ENCODE measurements around the gene RMND1.
"Not testable (repeated sequence)": the region's sequence is repeated elsewhere in the genome, so short reads cannot be mapped to it uniquely, and the experiment has no call there.

RMND1 gene

GRCh38 chr6:151381722-151382121 is 70.2 kb downstream of the RMND1 start:
- DNase-seq, result no peak

GRCh38 chr6:151380848-151381205 is 71.1 kb downstream of the RMND1 start:
- no peak for DNase-seq

- peak; percentile 76 for DNase-seq
These were observed 71.7 kb downstream of the RMND1 start for GRCh38 chr6:151379933-151380847.

GRCh38 chr6:151377095-151377494 is 74.8 kb downstream of the RMND1 start:
- no peak for DNase-seq

- no peak for DNase-seq
These were observed 75.5 kb downstream of the RMND1 start for GRCh38 chr6:151376440-151376839.

- no peak for DNase-seq
These were observed 76.1 kb downstream of the RMND1 start for GRCh38 chr6:151375833-151376232.

- peak; percentile 35 for DNase-seq
These were observed 77.8 kb downstream of the RMND1 start for GRCh38 chr6:151374036-151374683.

- no peak for DNase-seq
These were observed 79.8 kb downstream of the RMND1 start for GRCh38 chr6:151372164-151372563.

GRCh38 chr6:151370509-151371078 is 81.3 kb downstream of the RMND1 start:
- no peak for DNase-seq

GRCh38 chr6:151365233-151365632 is 86.7 kb downstream of the RMND1 start:
- no peak for DNase-seq

- no peak for DNase-seq
These were observed 92.4 kb downstream of the RMND1 start for GRCh38 chr6:151359486-151359885.

- no peak for DNase-seq
These were observed 93.5 kb downstream of the RMND1 start for GRCh38 chr6:151358475-151358874.

- no peak for DNase-seq
These were observed 94.0 kb downstream of the RMND1 start for GRCh38 chr6:151357758-151358436.

GRCh38 chr6:151356983-151357382 is 94.9 kb downstream of the RMND1 start:
- DNase-seq, result not testable (repeated sequence)
